GM12878 (cell line): Measurements from ENCODE around the gene KCNJ10.

Source experiments
- FOS ChIP-seq: IDR thresholded peaks from 3 replicates; pipeline ENCODE4 v1.6.1; 2011; ENCODE audit warnings: borderline replicate concordance; ENCODE audit not compliant: insufficient read length; ENCODE audit errors: extremely low read depth
- GATAD2B ChIP-seq: fragments of 450-650 bp; conservative IDR thresholded peaks from 2 replicates; pipeline ENCODE4 v1.6.1; 2017; ENCODE audit warnings: low read depth, mild to moderate bottlenecking, moderate library complexity
- RFX5 ChIP-seq: IDR thresholded peaks from 2 replicates; pipeline ENCODE4 v1.6.1; 2011; ENCODE audit warnings: low read depth, low read length, improper control_type of control experiment

DNA sequence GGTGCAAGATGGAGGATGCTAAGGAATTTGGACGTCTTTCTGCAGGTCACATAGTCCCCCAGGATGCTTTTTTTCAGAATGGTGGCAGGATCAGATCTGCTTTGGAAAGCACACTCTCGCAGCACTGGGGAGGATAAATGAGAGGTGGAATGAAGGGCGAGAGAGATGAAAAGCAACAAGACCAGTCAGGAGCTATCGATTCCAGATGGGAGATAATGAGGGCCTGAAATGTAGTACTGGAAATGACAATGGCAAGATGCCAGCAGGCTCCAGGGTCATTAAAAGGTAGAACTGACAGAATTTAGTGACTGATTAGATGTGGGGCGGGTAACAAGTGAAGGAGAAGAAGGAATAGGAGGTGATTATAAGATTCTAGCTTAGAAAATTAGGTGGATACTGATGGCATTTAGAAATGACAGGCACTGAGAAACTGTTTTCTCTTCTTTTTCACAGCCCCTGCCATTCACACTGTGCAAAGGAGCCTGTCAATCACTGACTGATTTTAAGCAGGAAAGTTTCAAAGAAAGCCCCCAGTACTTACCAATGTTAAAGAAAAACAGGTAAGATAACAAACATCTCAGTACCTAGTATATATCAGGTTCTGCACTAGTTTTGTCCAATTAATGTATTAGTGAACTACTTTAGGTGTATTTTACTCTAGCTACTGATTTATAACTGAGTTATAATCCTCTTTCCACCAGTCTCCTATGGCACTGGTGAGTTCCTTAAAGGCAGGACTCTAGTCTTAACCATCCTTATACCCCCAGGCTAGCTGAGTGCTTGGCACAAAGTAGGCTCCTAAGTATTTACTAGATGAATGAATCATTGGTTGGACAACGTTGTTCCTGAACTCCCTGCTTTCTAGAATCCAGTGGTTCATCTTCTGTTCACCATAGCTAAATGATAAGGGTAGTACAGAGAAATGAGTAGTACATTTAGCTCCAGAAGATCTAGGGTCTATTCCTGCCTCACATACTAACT lies 47.3 kb downstream of the KCNJ10 start:
- no peak for TF ChIP-seq GATAD2B
- TF ChIP-seq FOS, result no peak
- no peak for TF ChIP-seq RFX5
